CD4-positive, alpha-beta memory T cell (primary cell): ENCODE measurements around the gene EIPR1. TPM values are rescaled to one million over a fixed set of nuclear protein-coding genes. Genes with fewer than 3 reads are reported as not detected.

Experiments
- CTCF ChIA-PET: fragments of 350-600 bp; sonication (Branson Sonifier 250); formaldehyde crosslinking; loops from one replicate; lab custom pipeline; 2021; ENCODE audit warnings: inconsistent platforms; ENCODE audit not compliant: partially characterized antibody; lab: Charles Lee
- POLR2A ChIA-PET: fragments of 350-600 bp; sonication (Branson Sonifier 250); formaldehyde crosslinking; loops from one replicate; lab custom pipeline; 2021; ENCODE audit not compliant: partially characterized antibody; lab: Charles Lee
- DNase-seq, 5 donors: peaks; one replicate each; pipeline versions ENCODE4 v3.0.0 to v3.0.0-alpha.2; 2020 to 2022; ENCODE audit warnings: mixed read lengths in 1 of 5
- H3K27ac ChIP-seq: one replicate; pipeline ENCODE4 v1.7.0; 2013; ENCODE audit warnings: low read depth, low read length
- H3K27me3 ChIP-seq: 2 replicates; pipeline ENCODE4 v1.7.0; 2013; ENCODE audit warnings: mild to moderate bottlenecking, low read length, moderate library complexity; ENCODE audit not compliant: insufficient read depth
- H3K36me3 ChIP-seq: 2 replicates; pipeline ENCODE4 v1.7.0; 2013; ENCODE audit warnings: mild to moderate bottlenecking, low read length, moderate library complexity; ENCODE audit not compliant: insufficient read depth
- H3K4me1 ChIP-seq: 2 replicates; pipeline ENCODE4 v1.7.0; 2013; ENCODE audit warnings: mild to moderate bottlenecking, low read length, moderate library complexity; ENCODE audit not compliant: insufficient read depth
- H3K4me3 ChIP-seq, 2 donors: one replicate each; pipeline ENCODE4 v1.7.0; 2013; ENCODE audit warnings: low read length in 2 of 2, mild to moderate bottlenecking in 1 of 2
- H3K9me3 ChIP-seq, 2 donors: one replicate each; pipeline ENCODE4 v1.7.0; 2013; ENCODE audit warnings: low read length in 2 of 2, control low read depth in 1 of 2; ENCODE audit not compliant: control insufficient read depth in 1 of 2
- H3K27ac Mint-ChIP-seq, 7 donors: one replicate each; pipeline ENCODE4 v1.8.0; 2020 to 2021; ENCODE audit warnings: mixed read lengths in 7 of 7, mild to moderate bottlenecking in 6 of 7, inconsistent platforms in 3 of 7, moderate library complexity in 3 of 7
- H3K27me3 Mint-ChIP-seq, 2 donors: one replicate each; pipeline ENCODE4 v1.8.0; 2020 to 2021; ENCODE audit warnings: mixed read lengths in 2 of 2
- H3K36me3 Mint-ChIP-seq, 2 donors: one replicate each; pipeline ENCODE4 v1.8.0; 2020 to 2021; ENCODE audit warnings: mixed read lengths in 2 of 2, inconsistent platforms in 1 of 2, mild to moderate bottlenecking in 1 of 2
- H3K4me1 Mint-ChIP-seq, 4 donors: one replicate each; pipeline ENCODE4 v1.8.0; 2020 to 2021; ENCODE audit warnings: mixed read lengths in 4 of 4, mild to moderate bottlenecking in 1 of 4
- H3K4me3 Mint-ChIP-seq, 8 donors: one replicate each; pipeline ENCODE4 v1.8.0; 2020 to 2021; ENCODE audit warnings: mixed read lengths in 8 of 8, mild to moderate bottlenecking in 7 of 8, moderate library complexity in 6 of 8, inconsistent platforms in 3 of 8
- H3K9me3 Mint-ChIP-seq, 8 donors: one replicate each; pipeline ENCODE4 v1.8.0; 2020 to 2021; ENCODE audit warnings: mixed read lengths in 8 of 8, mild to moderate bottlenecking in 5 of 8, inconsistent platforms in 3 of 8, moderate library complexity in 1 of 8
- intact Hi-C: fragments of 100-400 bp; cut with micrococcal nuclease; formaldehyde crosslinking; loops from one replicate; pipeline ENCODE4 v1.15.1; 2023
- polyA plus RNA-seq, 2 donors: library from polyadenylated mRNA; unstranded; fragments of 300-500 nt; fragmentation: Illumina TruSeq; gene quantifications; one replicate each; pipeline ENCODE4 v1.2.3, GENCODE V29; 2021
- total RNA-seq, 2 experiments: library from RNA; stranded (reverse); gene quantifications; one replicate each; pipeline ENCODE4 v1.2.3, GENCODE V29; 2021

Gene EIPR1
- total and polyA plus RNA-seq, 4 experiments from 2014 or later, result 18.2 to 48.0 (median 26.2) TPM

DNA sequence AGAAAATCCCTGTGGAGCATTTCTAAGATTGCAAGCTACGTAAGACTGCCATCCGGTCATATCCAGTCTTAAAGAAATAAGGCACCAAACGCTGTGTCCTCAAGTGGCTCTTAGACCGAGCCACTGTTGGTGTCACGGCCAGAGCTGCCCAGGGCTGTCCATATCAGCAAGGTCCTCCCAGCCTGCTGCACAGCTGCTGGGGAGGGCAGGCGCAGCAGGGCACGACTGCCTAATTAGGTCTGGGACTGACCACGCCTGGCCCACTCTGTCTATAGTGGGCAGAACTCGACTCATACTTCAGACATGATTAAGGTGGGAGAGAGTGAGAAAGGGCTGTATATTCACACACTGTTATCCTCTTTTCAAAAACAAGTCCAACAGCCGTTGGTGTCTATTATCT, 39.3 kb downstream of the EIPR1 start:
- H3K27me3 ChIP-seq, result no peaks in the 10 kb centered on the region
- POLR2A ChIA-PET, result no interaction called here
- Mint-ChIP-seq H3K4me3 (no peak overlapping the region), H3K27me3 (no peaks in the 10 kb centered on the region), H3K9me3 (no peaks in the 10 kb centered on the region), H3K27ac (no peak overlapping the region), H3K4me1 (peaks cover 0 to 2% (median 0%) of the 10 kb centered on the region in 4 donors), H3K36me3 (peaks cover 30 to 40% of the 10 kb centered on the region in 2 donors)
- intact Hi-C loops, result no loop called here
- DNase-seq, result no peak
- no peaks in the 10 kb centered on the region for H3K9me3 ChIP-seq
- H3K36me3 ChIP-seq, result peaks cover 19% of the 10 kb centered on the region
- H3K4me3 ChIP-seq, result no peak overlapping the region
- CTCF ChIA-PET, result no interaction called here
- H3K4me1 ChIP-seq, result no peaks in the 10 kb centered on the region
- H3K27ac ChIP-seq, result no peak overlapping the region

- ChIA-PET CTCF (interaction anchor here (0.6 kb wide), 1 partner anchor 97 kb away, joined by 3 read pairs; no protein-coding TSS in a partner anchor), POLR2A (no interaction called here)
- peaks cover 39 to 50% of the 10 kb centered on the region in 2 donors for H3K36me3 Mint-ChIP-seq
- intact Hi-C loops, result no loop called here
- Histone ChIP-seq H3K4me3 (no peak overlapping the region), H3K4me1 (no peaks in the 10 kb centered on the region), H3K27ac (no peak overlapping the region), H3K27me3 (no peaks in the 10 kb centered on the region), H3K36me3 (peaks cover 26% of the 10 kb centered on the region), H3K9me3 (no peaks in the 10 kb centered on the region)
- DNase-seq, result no peak
- H3K4me3 Mint-ChIP-seq, result no peak overlapping the region
- no peak overlapping the region for H3K27ac Mint-ChIP-seq
- H3K4me1 Mint-ChIP-seq, result no peaks in the 10 kb centered on the region
- no peaks in the 10 kb centered on the region for H3K9me3 Mint-ChIP-seq
- H3K27me3 Mint-ChIP-seq, result no peaks in the 10 kb centered on the region
These were observed 40.8 kb downstream of the EIPR1 start for GRCh38 chr2:3336844-3337243.

- Mint-ChIP-seq H3K36me3 (peaks cover 51 to 59% of the 10 kb centered on the region in 2 donors), H3K27me3 (no peaks in the 10 kb centered on the region), H3K4me1 (peaks cover 0 to 5% (median 2%) of the 10 kb centered on the region in 4 donors), H3K4me3 (no peak overlapping the region), H3K9me3 (no peaks in the 10 kb centered on the region), H3K27ac (peak overlapping the region in 1 of 7 donors; percentile 23)
- Histone ChIP-seq H3K36me3 (peaks cover 28% of the 10 kb centered on the region), H3K27ac (no peak overlapping the region), H3K9me3 (no peaks in the 10 kb centered on the region), H3K4me1 (no peaks in the 10 kb centered on the region), H3K4me3 (no peak overlapping the region), H3K27me3 (no peaks in the 10 kb centered on the region)
- intact Hi-C loops, result no loop called here
- no peak for DNase-seq
- ChIA-PET POLR2A (no interaction called here), CTCF (no interaction called here)
These were observed 42.9 kb downstream of the EIPR1 start for GRCh38 chr2:3334392-3335345.

GRCh38 chr2:3332133-3332532, 45.5 kb downstream of the EIPR1 start:
- peak overlapping the region in 1 of 7 donors; percentile 78 for H3K27ac Mint-ChIP-seq
- H3K4me1 Mint-ChIP-seq, result peaks cover 0 to 12% (median 4%) of the 10 kb centered on the region in 4 donors
- H3K4me3 ChIP-seq, result no peak overlapping the region
- peaks cover 30% of the 10 kb centered on the region for H3K36me3 ChIP-seq
- no peaks in the 10 kb centered on the region for H3K27me3 ChIP-seq
- H3K4me1 ChIP-seq, result no peaks in the 10 kb centered on the region
- H3K27me3 Mint-ChIP-seq, result no peaks in the 10 kb centered on the region
- intact Hi-C loops, result no loop called here
- H3K36me3 Mint-ChIP-seq, result peaks cover 48 to 50% of the 10 kb centered on the region in 2 donors
- H3K9me3 ChIP-seq, result no peaks in the 10 kb centered on the region
- H3K27ac ChIP-seq, result no peak overlapping the region
- ChIA-PET CTCF (no interaction called here), POLR2A (no interaction called here)
- no peak overlapping the region for H3K4me3 Mint-ChIP-seq
- H3K9me3 Mint-ChIP-seq, result no peaks in the 10 kb centered on the region
- DNase-seq, result no peak

GRCh38 chr2:3329491-3329890, 48.1 kb downstream of the EIPR1 start:
- peaks cover 0 to 12% (median 6%) of the 10 kb centered on the region in 4 donors for H3K4me1 Mint-ChIP-seq
- CTCF ChIA-PET, result no interaction called here
- peak overlapping the region; percentile 9 to 70 (median 57) for H3K27ac Mint-ChIP-seq
- no peak for DNase-seq
- H3K4me3 Mint-ChIP-seq, result peak overlapping the region in 1 of 8 donors; percentile 60
- Histone ChIP-seq H3K9me3 (no peaks in the 10 kb centered on the region), H3K27ac (no peak overlapping the region), H3K27me3 (no peaks in the 10 kb centered on the region), H3K4me1 (no peaks in the 10 kb centered on the region), H3K4me3 (no peak overlapping the region), H3K36me3 (peaks cover 19% of the 10 kb centered on the region)
- H3K36me3 Mint-ChIP-seq, result peaks cover 35 to 38% of the 10 kb centered on the region in 2 donors
- no peaks in the 10 kb centered on the region for H3K9me3 Mint-ChIP-seq
- H3K27me3 Mint-ChIP-seq, result no peaks in the 10 kb centered on the region
- intact Hi-C loops, result no loop called here
- POLR2A ChIA-PET, result no interaction called here

DNA sequence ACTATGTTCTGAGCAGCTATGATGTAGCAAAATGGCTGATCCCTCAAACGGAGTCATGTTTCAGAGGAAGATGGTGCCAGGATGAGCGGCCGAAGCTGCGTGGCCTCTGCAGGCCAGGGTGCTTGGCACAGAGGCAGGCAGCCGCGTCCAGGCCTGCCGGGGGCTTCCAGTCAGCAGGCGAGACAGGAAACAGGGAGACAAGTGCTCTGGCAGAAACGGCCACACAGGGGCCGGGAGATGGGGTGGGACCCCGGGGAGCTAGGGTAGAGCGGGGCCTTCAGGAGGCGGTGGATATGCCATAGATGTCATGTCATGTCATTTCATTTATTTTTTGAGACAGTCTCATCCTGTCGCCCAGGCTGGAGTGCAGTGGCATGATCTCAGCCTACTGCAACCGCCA, 50.7 kb downstream of the EIPR1 start:
- no peaks in the 10 kb centered on the region for H3K4me1 ChIP-seq
- DNase-seq, result no peak

GRCh38 chr2:3326182-3326537, 51.5 kb downstream of the EIPR1 start:
- no peaks in the 10 kb centered on the region for H3K9me3 ChIP-seq
- no peak overlapping the region for H3K4me3 ChIP-seq
- ChIA-PET POLR2A (no interaction called here), CTCF (no interaction called here)
- Mint-ChIP-seq H3K27me3 (no peaks in the 10 kb centered on the region), H3K9me3 (no peaks in the 10 kb centered on the region), H3K27ac (peak overlapping the region in 1 of 7 donors; percentile 13), H3K4me1 (peaks cover 0 to 13% (median 7%) of the 10 kb centered on the region in 4 donors), H3K4me3 (no peak overlapping the region), H3K36me3 (peaks cover 24 to 28% of the 10 kb centered on the region in 2 donors)
- no peak overlapping the region for H3K27ac ChIP-seq
- no peaks in the 10 kb centered on the region for H3K27me3 ChIP-seq
- intact Hi-C loops, result no loop called here
- H3K36me3 ChIP-seq, result peaks cover 4% of the 10 kb centered on the region
- H3K4me1 ChIP-seq, result no peaks in the 10 kb centered on the region
- DNase-seq, result no peak

More for the DNA sequence above, 50.7 kb downstream of the EIPR1 start:
- H3K4me1 Mint-ChIP-seq, result peaks cover 0 to 12% (median 7%) of the 10 kb centered on the region in 4 donors
- intact Hi-C loops, result no loop called here
- Histone ChIP-seq H3K9me3 (no peaks in the 10 kb centered on the region), H3K27ac (no peak overlapping the region), H3K27me3 (no peaks in the 10 kb centered on the region), H3K36me3 (peaks cover 4% of the 10 kb centered on the region), H3K4me3 (no peak overlapping the region)
- H3K4me3 Mint-ChIP-seq, result no peak overlapping the region
- POLR2A ChIA-PET, result no interaction called here
- no peaks in the 10 kb centered on the region for H3K9me3 Mint-ChIP-seq
- peak overlapping the region in 2 of 7 donors; percentile 13 to 26 for H3K27ac Mint-ChIP-seq
- CTCF ChIA-PET, result no interaction called here
- H3K27me3 Mint-ChIP-seq, result no peaks in the 10 kb centered on the region
- peaks cover 21 to 24% of the 10 kb centered on the region in 2 donors for H3K36me3 Mint-ChIP-seq
